ENCODE data around the gene RASSF6. TPM values are rescaled to one million over a fixed set of nuclear protein-coding genes. Genes with fewer than 3 reads are reported as not detected.

Gene RASSF6
- total and polyA plus RNA-seq, 2 experiments from 2014 or later: not detected

DNA sequence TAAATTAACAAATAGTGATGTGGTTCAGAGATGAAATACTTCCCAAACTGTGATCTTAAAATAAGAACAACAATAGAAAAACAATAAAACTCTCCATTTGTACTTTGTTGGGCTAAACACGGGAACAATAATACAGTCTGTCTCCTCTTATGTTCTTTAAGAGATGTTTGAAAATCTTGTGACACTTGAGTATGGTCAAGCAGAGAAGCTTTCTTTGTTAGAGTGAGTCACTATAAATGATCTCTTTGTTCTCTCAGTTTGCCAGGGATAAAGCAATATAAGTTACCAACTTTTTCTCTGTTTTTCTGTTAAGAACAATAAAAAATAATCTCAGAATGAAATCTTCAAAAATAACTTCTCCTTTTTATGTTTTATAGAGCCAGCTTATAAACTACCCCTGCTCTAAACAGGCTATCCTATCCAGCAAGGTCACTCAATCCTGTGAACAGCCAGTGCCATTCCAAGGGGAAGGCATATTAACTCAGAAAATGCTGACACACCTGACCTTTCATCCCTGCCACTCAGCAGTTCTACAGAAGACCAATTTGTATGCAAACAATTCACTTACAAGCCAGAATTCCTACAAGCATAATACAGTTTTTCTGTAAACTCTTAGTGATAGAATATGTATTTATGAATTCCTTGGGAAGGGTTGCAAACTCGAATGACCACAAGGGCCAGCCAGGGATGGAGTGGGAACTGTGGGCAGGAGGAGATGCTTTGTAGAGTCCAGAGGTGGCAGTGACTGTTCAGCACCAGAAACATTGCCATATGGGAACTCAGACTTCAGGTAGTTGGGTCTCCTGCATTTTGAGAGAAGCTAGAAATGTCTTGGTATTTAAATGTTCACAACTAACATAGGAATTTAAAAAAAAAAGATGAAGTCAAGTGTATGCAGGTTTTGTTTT is 86.5 kb downstream of the RASSF6 start:
- no peaks in the 10 kb centered on the region for H3K79me2 ChIP-seq (ENCODE audit: insufficient read depth)
- no peak overlapping the region for H3K4me3 ChIP-seq
- no peak for TF ChIP-seq EZH2 (IDR thresholded peaks at IDR 0.05; ENCODE audit: insufficient read depth, poor library complexity, severe bottlenecking)
- TF ChIP-seq EZH2phosphoT487 (IDR thresholded peaks at IDR 0.05; ENCODE audit: insufficient read depth, low read depth): no peak
- no peak for DNase-seq
- H3K4me1 ChIP-seq (ENCODE audit: insufficient read depth): no peaks in the 10 kb centered on the region
- no peaks in the 10 kb centered on the region for H3K36me3 ChIP-seq (ENCODE audit: low read depth)
- H3K4me2 ChIP-seq (ENCODE audit: unreplicated experiment): no peak overlapping the region
- in situ Hi-C loops (cut with MboI): no loop called here
- H3K9me2 ChIP-seq (ENCODE audit: insufficient read depth): no peaks in the 10 kb centered on the region
- no peaks in the 10 kb centered on the region for H4K20me1 ChIP-seq (ENCODE audit: insufficient read depth)
- no peak overlapping the region for H2AFZ ChIP-seq
- H3F3A ChIP-seq (ENCODE audit: insufficient read depth): no peaks in the 10 kb centered on the region
- H3K9ac ChIP-seq: no peak overlapping the region
- no peaks in the 10 kb centered on the region for H3K27me3 ChIP-seq (replicated peaks; ENCODE audit: insufficient read depth)
- H3K9me3 ChIP-seq (ENCODE audit: low read depth): no peaks in the 10 kb centered on the region
- H3K27ac ChIP-seq: no peak overlapping the region
- 38 to 44% methylated on average over 2 of the region's 2 CpGs for WGBS, 2 experiments (ENCODE audit: low coverage in 1 of 2, low lambda C conversion rate in 2 of 2, missing lambda C conversion rate in 2 of 2)

DNA sequence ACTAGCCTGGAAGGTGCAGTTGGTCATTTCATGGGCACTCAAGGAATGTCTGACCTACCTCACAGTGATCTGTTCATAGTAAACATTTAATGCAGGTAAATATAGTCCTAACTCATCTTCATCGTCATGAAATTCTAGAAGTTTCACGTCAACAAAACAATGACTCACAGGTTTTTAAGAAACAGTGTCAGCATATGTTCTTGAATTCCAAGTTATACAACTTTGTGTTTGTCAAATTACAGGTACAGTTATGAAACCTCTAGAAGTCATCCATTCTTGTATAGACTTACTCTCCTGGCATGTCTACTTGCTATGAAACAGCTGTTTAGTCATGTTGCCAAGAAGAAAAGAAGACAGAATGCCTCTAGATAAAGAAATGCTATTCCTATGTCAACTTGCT is 92.1 kb downstream of the RASSF6 start:
- Histone ChIP-seq H3K27ac (no peak overlapping the region), H3F3A (ENCODE audit: insufficient read depth) (no peaks in the 10 kb centered on the region), H3K9ac (no peak overlapping the region), H3K36me3 (ENCODE audit: low read depth) (no peaks in the 10 kb centered on the region), H4K20me1 (ENCODE audit: insufficient read depth) (no peaks in the 10 kb centered on the region), H2AFZ (no peak overlapping the region), H3K4me1 (ENCODE audit: insufficient read depth) (no peaks in the 10 kb centered on the region), H3K9me2 (ENCODE audit: insufficient read depth) (no peaks in the 10 kb centered on the region), H3K79me2 (ENCODE audit: insufficient read depth) (no peaks in the 10 kb centered on the region), H3K4me3 (no peak overlapping the region), H3K27me3 (replicated peaks; ENCODE audit: insufficient read depth) (no peaks in the 10 kb centered on the region), H3K9me3 (ENCODE audit: low read depth) (no peaks in the 10 kb centered on the region), H3K4me2 (ENCODE audit: unreplicated experiment) (no peak overlapping the region)
- TF ChIP-seq EZH2 (IDR thresholded peaks at IDR 0.05; ENCODE audit: insufficient read depth, poor library complexity, severe bottlenecking) (no peak), EZH2phosphoT487 (IDR thresholded peaks at IDR 0.05; ENCODE audit: insufficient read depth, low read depth) (no peak)
- no peak for DNase-seq
- in situ Hi-C loops (cut with MboI): no loop called here
- 61 to 66% methylated on average over 2 of the region's 2 CpGs for WGBS, 2 experiments (ENCODE audit: low coverage in 1 of 2, low lambda C conversion rate in 2 of 2, missing lambda C conversion rate in 2 of 2)

DNA sequence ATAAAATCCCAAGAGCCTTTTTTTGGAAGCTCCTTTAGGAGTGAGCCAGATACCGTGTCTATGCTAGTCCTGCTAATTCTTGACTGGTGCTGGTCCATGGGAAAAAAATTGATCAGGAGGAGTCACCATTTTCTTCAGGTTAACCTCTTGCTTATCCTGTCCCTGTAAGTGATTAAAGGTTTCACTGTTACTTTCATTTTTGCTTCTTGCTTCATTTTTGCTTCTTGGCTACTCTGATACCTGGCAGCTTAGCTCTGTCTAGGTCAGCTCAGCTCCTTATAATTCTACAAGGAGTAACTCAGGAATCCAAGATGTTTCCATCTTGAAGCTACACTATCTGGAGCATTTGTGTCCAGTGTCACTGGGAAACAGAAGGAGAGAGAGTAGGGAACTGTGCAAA is 93.0 kb downstream of the RASSF6 start:
- no peaks in the 10 kb centered on the region for H3K4me1 ChIP-seq (ENCODE audit: insufficient read depth)
- no peak overlapping the region for H2AFZ ChIP-seq
- no peaks in the 10 kb centered on the region for H3K27me3 ChIP-seq (replicated peaks; ENCODE audit: insufficient read depth)
- H4K20me1 ChIP-seq (ENCODE audit: insufficient read depth): no peaks in the 10 kb centered on the region
- H3F3A ChIP-seq (ENCODE audit: insufficient read depth): no peaks in the 10 kb centered on the region
- in situ Hi-C loops (cut with MboI): no loop called here
- H3K9me3 ChIP-seq (ENCODE audit: low read depth): no peaks in the 10 kb centered on the region
- H3K27ac ChIP-seq: no peak overlapping the region
- no peaks in the 10 kb centered on the region for H3K9me2 ChIP-seq (ENCODE audit: insufficient read depth)
- no peak overlapping the region for H3K9ac ChIP-seq
- TF ChIP-seq EZH2 (IDR thresholded peaks at IDR 0.05; ENCODE audit: insufficient read depth, poor library complexity, severe bottlenecking) (no peak), EZH2phosphoT487 (IDR thresholded peaks at IDR 0.05; ENCODE audit: insufficient read depth, low read depth) (no peak)
- 74 to 76% methylated on average over 1 of the region's 1 CpG for WGBS, 2 experiments (ENCODE audit: low coverage in 1 of 2, low lambda C conversion rate in 2 of 2, missing lambda C conversion rate in 2 of 2)
- no peak overlapping the region for H3K4me2 ChIP-seq (ENCODE audit: unreplicated experiment)
- DNase-seq: no peak
- H3K79me2 ChIP-seq (ENCODE audit: insufficient read depth): no peaks in the 10 kb centered on the region
- H3K4me3 ChIP-seq: no peak overlapping the region
- no peaks in the 10 kb centered on the region for H3K36me3 ChIP-seq (ENCODE audit: low read depth)

DNA sequence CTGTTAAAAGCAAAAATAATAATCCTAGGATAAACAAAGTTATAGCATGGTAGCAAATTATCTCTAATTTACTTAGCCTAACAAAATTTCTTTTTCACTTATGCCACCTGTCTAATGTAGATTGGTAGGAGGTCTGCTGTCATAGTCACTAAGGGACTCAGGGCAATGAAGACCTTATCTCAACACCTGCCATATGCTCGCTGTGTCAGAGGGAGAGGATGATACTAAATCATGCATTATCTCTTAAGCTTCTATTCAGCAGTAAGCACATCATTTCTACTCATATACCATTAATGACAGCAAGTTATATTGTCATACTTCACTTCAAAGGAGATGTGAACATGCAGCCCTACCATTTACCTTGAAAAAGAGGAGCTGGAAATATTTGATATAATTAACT is 94.6 kb downstream of the RASSF6 start:
- no peak for DNase-seq
- H3K27me3 ChIP-seq (replicated peaks; ENCODE audit: insufficient read depth): no peaks in the 10 kb centered on the region
- H3F3A ChIP-seq (ENCODE audit: insufficient read depth): no peaks in the 10 kb centered on the region
- no peak overlapping the region for H3K9ac ChIP-seq
- no peak overlapping the region for H3K4me2 ChIP-seq (ENCODE audit: unreplicated experiment)
- peaks cover 8% of the 10 kb centered on the region; the same call in 1 of the 2 replicates for H3K4me1 ChIP-seq (ENCODE audit: insufficient read depth)
- no peaks in the 10 kb centered on the region for H4K20me1 ChIP-seq (ENCODE audit: insufficient read depth)
- TF ChIP-seq EZH2phosphoT487 (IDR thresholded peaks at IDR 0.05; ENCODE audit: insufficient read depth, low read depth) (no peak), EZH2 (IDR thresholded peaks at IDR 0.05; ENCODE audit: insufficient read depth, poor library complexity, severe bottlenecking) (no peak)
- no peaks in the 10 kb centered on the region for H3K36me3 ChIP-seq (ENCODE audit: low read depth)
- H2AFZ ChIP-seq: no peak overlapping the region
- 21% methylated on average over 1 of the region's 1 CpG for whole genome bisulfite sequencing, 2 experiments (ENCODE audit: low coverage in 1 of 2, low lambda C conversion rate in 2 of 2, missing lambda C conversion rate in 2 of 2)
- no peak overlapping the region for H3K27ac ChIP-seq
- no peaks in the 10 kb centered on the region for H3K9me2 ChIP-seq (ENCODE audit: insufficient read depth)
- no peaks in the 10 kb centered on the region for H3K9me3 ChIP-seq (ENCODE audit: low read depth)
- H3K4me3 ChIP-seq: no peak overlapping the region
- in situ Hi-C loops (cut with MboI): no loop called here
- H3K79me2 ChIP-seq (ENCODE audit: insufficient read depth): no peaks in the 10 kb centered on the region
